ENCODE results near the gene SFMBT2. TPM values are rescaled to one million over a fixed set of nuclear protein-coding genes. Genes with fewer than 3 reads are reported as not detected.

The SFMBT2 gene
- total RNA-seq, 1 experiment from 2014 or later, result 0.02 TPM

DNA sequence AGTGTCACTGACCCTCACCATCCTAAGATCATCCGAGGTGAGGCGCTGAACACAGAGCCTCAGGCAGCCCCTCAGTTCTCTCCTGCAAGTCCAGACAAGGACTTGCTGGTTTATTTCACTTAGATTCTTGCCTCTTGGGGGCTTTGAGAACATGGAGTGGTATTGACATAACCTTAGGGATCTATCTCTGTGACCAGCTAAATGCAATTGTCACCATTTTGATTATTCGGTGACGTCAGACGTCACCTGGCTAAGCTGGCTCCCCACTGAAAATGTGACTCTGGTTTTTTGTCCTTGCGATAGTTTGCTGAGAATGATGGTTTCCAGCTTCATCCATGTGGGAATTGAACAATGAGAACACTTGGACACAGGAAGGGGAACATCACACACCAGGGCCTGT is 49.2 kb upstream of the SFMBT2 start:
- TF ChIP-seq SRF (IDR thresholded peaks at IDR 0.05; ENCODE audit: low read depth) (no peak), RAD21 (IDR thresholded peaks at IDR 0.05; ENCODE audit: low read depth) (no peak), SP1 (IDR thresholded peaks at IDR 0.05; ENCODE audit: low read depth) (no peak), CBX3 (IDR thresholded peaks at IDR 0.05; ENCODE audit: low read depth) (no peak), EGR1 (IDR thresholded peaks at IDR 0.05; ENCODE audit: low read depth) (no peak)
- CTCF ChIA-PET, result no interaction called here
- Histone ChIP-seq H4K20me1 (ENCODE audit: insufficient read depth) (no peaks in the 10 kb centered on the region), H3K4me2 (ENCODE audit: low read length) (no peak overlapping the region), H3K9ac (ENCODE audit: low read length) (no peak overlapping the region), H3K4me3 (replicated peaks in 1 of 2; ENCODE audit: low read depth in 1 of 2, low read length in 2 of 2) (no peak overlapping the region), H3K27me3 (ENCODE audit: insufficient read depth, low read length) (peaks cover 10% of the 10 kb centered on the region; the same call in 1 of the 2 replicates), H3K36me3 (ENCODE audit: control insufficient read depth in 1 of 2, insufficient read depth in 2 of 2, low read length in 2 of 2) (no peaks in the 10 kb centered on the region), H3K9me3 (ENCODE audit: control insufficient read depth in 1 of 2, insufficient read depth in 1 of 2, low read depth in 1 of 2, low read length in 2 of 2) (no peaks in the 10 kb centered on the region), H3K79me2 (ENCODE audit: insufficient read depth, low read length) (no peaks in the 10 kb centered on the region), H3K9me2 (ENCODE audit: insufficient read depth) (no peaks in the 10 kb centered on the region), H3K4me1 (ENCODE audit: control insufficient read depth in 1 of 2, insufficient read depth in 2 of 2, low read length in 2 of 2) (no peaks in the 10 kb centered on the region), H2AFZ (ENCODE audit: low read depth, low read length, poor library complexity, severe bottlenecking) (no peak overlapping the region), H3K27ac (ENCODE audit: low read depth, low read length) (no peak overlapping the region)
- DNase-seq (ENCODE audit: low read depth, low spot score) (no peak), ATAC-seq (no peak)
- intact Hi-C loops (cut with micrococcal nuclease), result no loop called here
- RAD21 ChIA-PET (ENCODE audit: low non-redundant PET in 1 of 2, low total read pairs in 2 of 2, uncharacterized antibody in 2 of 2, unreplicated experiment in 2 of 2), result no interaction called here
- POLR2A ChIA-PET, result no interaction called here
- no TSS peak for BruUV-seq (replicated peaks)

GRCh38 chr10:7458556-7458955 is 47.7 kb upstream of the SFMBT2 start:
- Histone ChIP-seq H3K4me2 (ENCODE audit: low read length) (no peak overlapping the region), H3K27me3 (ENCODE audit: insufficient read depth, low read length) (peaks cover 10% of the 10 kb centered on the region; the same call in 1 of the 2 replicates), H2AFZ (ENCODE audit: low read depth, low read length, poor library complexity, severe bottlenecking) (no peak overlapping the region), H3K9me2 (ENCODE audit: insufficient read depth) (no peaks in the 10 kb centered on the region), H4K20me1 (ENCODE audit: insufficient read depth) (no peaks in the 10 kb centered on the region), H3K9me3 (ENCODE audit: control insufficient read depth in 1 of 2, insufficient read depth in 1 of 2, low read depth in 1 of 2, low read length in 2 of 2) (no peaks in the 10 kb centered on the region), H3K9ac (ENCODE audit: low read length) (no peak overlapping the region), H3K36me3 (ENCODE audit: control insufficient read depth in 1 of 2, insufficient read depth in 2 of 2, low read length in 2 of 2) (no peaks in the 10 kb centered on the region), H3K79me2 (ENCODE audit: insufficient read depth, low read length) (no peaks in the 10 kb centered on the region), H3K4me3 (replicated peaks in 1 of 2; ENCODE audit: low read depth in 1 of 2, low read length in 2 of 2) (no peak overlapping the region), H3K4me1 (ENCODE audit: control insufficient read depth in 1 of 2, insufficient read depth in 2 of 2, low read length in 2 of 2) (no peaks in the 10 kb centered on the region), H3K27ac (ENCODE audit: low read depth, low read length) (no peak overlapping the region)
- ChIA-PET POLR2A (no interaction called here), RAD21 (ENCODE audit: low non-redundant PET in 1 of 2, low total read pairs in 2 of 2, uncharacterized antibody in 2 of 2, unreplicated experiment in 2 of 2) (no interaction called here), CTCF (no interaction called here)
- intact Hi-C loops (cut with micrococcal nuclease), result no loop called here
- ATAC-seq, result no peak
- no peak for DNase-seq (ENCODE audit: low read depth, low spot score)
- no TSS peak for BruUV-seq (replicated peaks)
- TF ChIP-seq JUND (IDR thresholded peaks at IDR 0.05) (no peak), POLR2A (IDR thresholded peaks at IDR 0.05; ENCODE audit: borderline replicate concordance, extremely low read depth, insufficient read depth, insufficient read length) (no peak), CEBPB (IDR thresholded peaks at IDR 0.05; ENCODE audit: low read depth) (no peak), ELF1 (IDR thresholded peaks at IDR 0.05; ENCODE audit: borderline replicate concordance, low read depth) (no peak), SIN3A (IDR thresholded peaks at IDR 0.05; ENCODE audit: low read depth) (no peak), POLR2AphosphoS5 (IDR thresholded peaks at IDR 0.05; ENCODE audit: low read depth, low read length) (no peak), EZH2 (IDR thresholded peaks at IDR 0.05) (no peak), EGR1 (IDR thresholded peaks at IDR 0.05; ENCODE audit: low read depth) (no peak), ZNF274 (IDR thresholded peaks at IDR 0.05; ENCODE audit: low read depth, low read length) (no peak), EZH2phosphoT487 (IDR thresholded peaks at IDR 0.05; ENCODE audit: borderline replicate concordance) (no peak), FOSL1 (IDR thresholded peaks at IDR 0.05; ENCODE audit: low read depth) (no peak), CBX3 (IDR thresholded peaks at IDR 0.05; ENCODE audit: low read depth) (no peak), SRF (IDR thresholded peaks at IDR 0.05; ENCODE audit: low read depth) (no peak), YY1 (IDR thresholded peaks at IDR 0.05; ENCODE audit: extremely low read depth, insufficient replicate concordance, low read depth, low read length) (no peak), SP1 (IDR thresholded peaks at IDR 0.05; ENCODE audit: low read depth) (no peak)
- TF ChIP-seq, protein P1, sequence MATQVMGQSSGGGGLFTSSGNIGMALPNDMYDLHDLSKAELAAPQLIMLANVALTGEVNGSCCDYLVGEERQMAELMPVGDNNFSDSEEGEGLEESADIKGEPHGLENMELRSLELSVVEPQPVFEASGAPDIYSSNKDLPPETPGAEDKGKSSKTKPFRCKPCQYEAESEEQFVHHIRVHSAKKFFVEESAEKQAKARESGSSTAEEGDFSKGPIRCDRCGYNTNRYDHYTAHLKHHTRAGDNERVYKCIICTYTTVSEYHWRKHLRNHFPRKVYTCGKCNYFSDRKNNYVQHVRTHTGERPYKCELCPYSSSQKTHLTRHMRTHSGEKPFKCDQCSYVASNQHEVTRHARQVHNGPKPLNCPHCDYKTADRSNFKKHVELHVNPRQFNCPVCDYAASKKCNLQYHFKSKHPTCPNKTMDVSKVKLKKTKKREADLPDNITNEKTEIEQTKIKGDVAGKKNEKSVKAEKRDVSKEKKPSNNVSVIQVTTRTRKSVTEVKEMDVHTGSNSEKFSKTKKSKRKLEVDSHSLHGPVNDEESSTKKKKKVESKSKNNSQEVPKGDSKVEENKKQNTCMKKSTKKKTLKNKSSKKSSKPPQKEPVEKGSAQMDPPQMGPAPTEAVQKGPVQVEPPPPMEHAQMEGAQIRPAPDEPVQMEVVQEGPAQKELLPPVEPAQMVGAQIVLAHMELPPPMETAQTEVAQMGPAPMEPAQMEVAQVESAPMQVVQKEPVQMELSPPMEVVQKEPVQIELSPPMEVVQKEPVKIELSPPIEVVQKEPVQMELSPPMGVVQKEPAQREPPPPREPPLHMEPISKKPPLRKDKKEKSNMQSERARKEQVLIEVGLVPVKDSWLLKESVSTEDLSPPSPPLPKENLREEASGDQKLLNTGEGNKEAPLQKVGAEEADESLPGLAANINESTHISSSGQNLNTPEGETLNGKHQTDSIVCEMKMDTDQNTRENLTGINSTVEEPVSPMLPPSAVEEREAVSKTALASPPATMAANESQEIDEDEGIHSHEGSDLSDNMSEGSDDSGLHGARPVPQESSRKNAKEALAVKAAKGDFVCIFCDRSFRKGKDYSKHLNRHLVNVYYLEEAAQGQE (IDR thresholded peaks at IDR 0.05; ENCODE audit: low read depth), result no peak
- TF ChIP-seq, protein P2, sequence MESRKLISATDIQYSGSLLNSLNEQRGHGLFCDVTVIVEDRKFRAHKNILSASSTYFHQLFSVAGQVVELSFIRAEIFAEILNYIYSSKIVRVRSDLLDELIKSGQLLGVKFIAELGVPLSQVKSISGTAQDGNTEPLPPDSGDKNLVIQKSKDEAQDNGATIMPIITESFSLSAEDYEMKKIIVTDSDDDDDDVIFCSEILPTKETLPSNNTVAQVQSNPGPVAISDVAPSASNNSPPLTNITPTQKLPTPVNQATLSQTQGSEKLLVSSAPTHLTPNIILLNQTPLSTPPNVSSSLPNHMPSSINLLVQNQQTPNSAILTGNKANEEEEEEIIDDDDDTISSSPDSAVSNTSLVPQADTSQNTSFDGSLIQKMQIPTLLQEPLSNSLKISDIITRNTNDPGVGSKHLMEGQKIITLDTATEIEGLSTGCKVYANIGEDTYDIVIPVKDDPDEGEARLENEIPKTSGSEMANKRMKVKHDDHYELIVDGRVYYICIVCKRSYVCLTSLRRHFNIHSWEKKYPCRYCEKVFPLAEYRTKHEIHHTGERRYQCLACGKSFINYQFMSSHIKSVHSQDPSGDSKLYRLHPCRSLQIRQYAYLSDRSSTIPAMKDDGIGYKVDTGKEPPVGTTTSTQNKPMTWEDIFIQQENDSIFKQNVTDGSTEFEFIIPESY (IDR thresholded peaks at IDR 0.05; ENCODE audit: extremely low read depth, insufficient replicate concordance, low read length), result no peak

Measured in HCT116 (cell line).